ENCODE results near the gene TMPRSS11E.
"Not testable (repeated sequence)": the region's sequence is repeated elsewhere in the genome, so short reads cannot be mapped to it uniquely, and the experiment has no call there.

The TMPRSS11E gene

GRCh38 chr4:68463796-68464195 is 16.5 kb downstream of the TMPRSS11E start:
- peak; percentile 11 for DNase-seq

GRCh38 chr4:68465058-68465457 is 17.8 kb downstream of the TMPRSS11E start:
- DNase-seq: no peak

- peak; percentile 81 for DNase-seq
Observed at GRCh38 chr4:68466185-68466584, 18.9 kb downstream of the TMPRSS11E start.

- DNase-seq: no peak
Observed at GRCh38 chr4:68466751-68467150, 19.5 kb downstream of the TMPRSS11E start.

- DNase-seq: no peak
Observed at GRCh38 chr4:68469482-68469881, 22.2 kb downstream of the TMPRSS11E start.

GRCh38 chr4:68476191-68476590 is 28.9 kb downstream of the TMPRSS11E start:
- peak; percentile 27 for DNase-seq

- DNase-seq: no peak
Observed at GRCh38 chr4:68489338-68489737, 42.1 kb downstream of the TMPRSS11E start.

GRCh38 chr4:68490826-68491457 is 43.7 kb downstream of the TMPRSS11E start:
- DNase-seq: peak; percentile 2

GRCh38 chr4:68494688-68495087 is 47.4 kb downstream of the TMPRSS11E start:
- no peak for DNase-seq

- DNase-seq: peak; percentile 50
Observed at GRCh38 chr4:68498413-68499007, 51.2 kb downstream of the TMPRSS11E start.

GRCh38 chr4:68499021-68499420 is 51.8 kb downstream of the TMPRSS11E start:
- no peak for DNase-seq

GRCh38 chr4:68503462-68503861 is 56.2 kb downstream of the TMPRSS11E start:
- DNase-seq: not testable (repeated sequence)

- DNase-seq: not testable (repeated sequence)
Observed at GRCh38 chr4:68504836-68505235, 57.6 kb downstream of the TMPRSS11E start.

GRCh38 chr4:68505452-68505851 is 58.2 kb downstream of the TMPRSS11E start:
- DNase-seq: not testable (repeated sequence)

- no peak for DNase-seq
Observed at GRCh38 chr4:68518889-68519288, 71.6 kb downstream of the TMPRSS11E start.

GRCh38 chr4:68520985-68521384 is 73.7 kb downstream of the TMPRSS11E start:
- DNase-seq: no peak

GRCh38 chr4:68522232-68522631 is 75.0 kb downstream of the TMPRSS11E start:
- DNase-seq: not testable (repeated sequence)

- no peak for DNase-seq
Observed at GRCh38 chr4:68535974-68536373, 88.7 kb downstream of the TMPRSS11E start.

- DNase-seq: no peak
Observed at GRCh38 chr4:68536375-68536774, 89.1 kb downstream of the TMPRSS11E start.

- not testable (repeated sequence) for DNase-seq
Observed at GRCh38 chr4:68542742-68543141, 95.5 kb downstream of the TMPRSS11E start.
